PC-3 (cell line): ENCODE data around the gene NAIF1.

Experiments used
- EZH2 ChIP-seq: fragments of 300-600 bp; sonication (generic); IDR thresholded peaks from one replicate; pipeline ENCODE4 v1.6.1; 2017; ENCODE audit warnings: antibody characterized with exemption, mild to moderate bottlenecking, low read length; ENCODE audit not compliant: unreplicated experiment
- TF ChIP-seq, protein P1 (sequence below): fragments of 300-600 bp; sonication (generic); conservative IDR thresholded peaks from 2 replicates; pipeline ENCODE4 v1.5.1; 2017; ENCODE audit warnings: antibody characterized with exemption, low read depth, mild to moderate bottlenecking, low read length

DNA sequence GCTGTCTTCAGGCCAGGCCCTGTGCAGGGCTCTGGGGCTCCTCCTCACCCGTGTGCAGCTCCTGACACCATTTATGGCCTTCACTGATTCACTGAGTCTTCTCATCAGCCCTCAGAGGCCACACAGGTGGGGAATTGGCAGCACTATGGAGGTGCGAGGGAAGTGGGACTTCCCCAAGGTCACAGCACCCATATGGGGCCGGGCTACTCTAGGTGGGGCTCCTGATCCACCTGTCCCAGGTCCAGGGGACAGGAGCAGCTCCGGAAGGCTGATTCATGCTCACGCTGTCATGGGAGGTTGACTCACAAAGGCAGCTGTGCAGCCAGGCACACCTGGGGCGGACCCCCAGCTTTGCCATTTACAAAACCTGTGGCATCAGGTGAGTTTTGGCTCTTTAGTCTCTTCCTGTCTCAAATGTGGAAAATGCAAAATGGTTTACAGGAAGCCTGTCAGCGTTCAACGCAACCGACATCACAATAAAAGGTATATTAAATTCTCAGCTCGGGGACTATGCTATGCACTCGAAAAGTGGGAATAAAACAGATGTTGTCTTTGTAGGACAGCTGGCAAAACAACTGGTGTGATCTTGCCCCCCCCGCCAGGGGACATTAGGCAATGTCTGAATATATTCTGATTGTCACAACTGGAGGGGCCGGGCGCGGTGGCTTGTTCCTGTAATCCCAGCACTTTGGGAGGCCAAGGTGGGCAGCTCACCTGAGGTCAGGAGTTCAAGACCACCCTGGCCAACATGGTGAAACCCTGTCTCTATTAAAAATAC, 15.0 kb downstream of the NAIF1 start:
- TF ChIP-seq, protein P1, sequence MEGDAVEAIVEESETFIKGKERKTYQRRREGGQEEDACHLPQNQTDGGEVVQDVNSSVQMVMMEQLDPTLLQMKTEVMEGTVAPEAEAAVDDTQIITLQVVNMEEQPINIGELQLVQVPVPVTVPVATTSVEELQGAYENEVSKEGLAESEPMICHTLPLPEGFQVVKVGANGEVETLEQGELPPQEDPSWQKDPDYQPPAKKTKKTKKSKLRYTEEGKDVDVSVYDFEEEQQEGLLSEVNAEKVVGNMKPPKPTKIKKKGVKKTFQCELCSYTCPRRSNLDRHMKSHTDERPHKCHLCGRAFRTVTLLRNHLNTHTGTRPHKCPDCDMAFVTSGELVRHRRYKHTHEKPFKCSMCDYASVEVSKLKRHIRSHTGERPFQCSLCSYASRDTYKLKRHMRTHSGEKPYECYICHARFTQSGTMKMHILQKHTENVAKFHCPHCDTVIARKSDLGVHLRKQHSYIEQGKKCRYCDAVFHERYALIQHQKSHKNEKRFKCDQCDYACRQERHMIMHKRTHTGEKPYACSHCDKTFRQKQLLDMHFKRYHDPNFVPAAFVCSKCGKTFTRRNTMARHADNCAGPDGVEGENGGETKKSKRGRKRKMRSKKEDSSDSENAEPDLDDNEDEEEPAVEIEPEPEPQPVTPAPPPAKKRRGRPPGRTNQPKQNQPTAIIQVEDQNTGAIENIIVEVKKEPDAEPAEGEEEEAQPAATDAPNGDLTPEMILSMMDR: no peak
- no peak for TF ChIP-seq EZH2
